Measurements from ENCODE around the gene PDHX.

PDHX gene

DNA sequence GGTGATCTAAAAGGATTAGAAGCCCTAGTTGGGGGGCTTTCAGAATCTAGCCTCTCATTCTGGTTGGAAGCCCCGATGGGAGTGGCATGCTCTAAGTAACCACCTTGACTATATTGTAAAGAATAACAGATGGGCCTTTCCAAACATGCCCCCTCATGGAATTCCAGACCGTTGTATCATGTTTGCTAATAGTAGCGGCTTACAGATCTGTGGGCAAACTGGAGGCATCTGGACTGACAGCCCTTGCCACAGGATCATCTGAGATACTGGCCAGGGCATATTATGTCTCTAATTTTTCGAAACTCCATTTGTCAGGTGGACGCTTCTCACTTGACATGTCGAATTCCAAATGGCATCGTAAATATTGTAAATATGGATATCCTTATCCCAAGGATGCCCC, 10.8 kb upstream of the PDHX start:
- H3K4me1 ChIP-seq (ENCODE audit: low read length) = peaks cover 30% of the 10 kb centered on the region
- DNase-seq = no peak
- H3K79me2 ChIP-seq (ENCODE audit: low read length) = peaks cover 45% of the 10 kb centered on the region
- H3K4me2 ChIP-seq (ENCODE audit: low read depth, low read length) = no peak overlapping the region
- H3K9me2 ChIP-seq (replicated peaks; ENCODE audit: insufficient read depth, low read length) = no peaks in the 10 kb centered on the region
- H3K36me3 ChIP-seq (replicated peaks; ENCODE audit: insufficient read depth, low read length) = no peaks in the 10 kb centered on the region
- H3K4me3 ChIP-seq (ENCODE audit: low read length) = no peak overlapping the region
- no peak overlapping the region for H2AFZ ChIP-seq (ENCODE audit: low read length)
- no peaks in the 10 kb centered on the region for H3K9me3 ChIP-seq (replicated peaks; ENCODE audit: insufficient read depth, low read length)
- no peak overlapping the region for H3K27ac ChIP-seq (ENCODE audit: low read length)
- TF ChIP-seq, protein P1, sequence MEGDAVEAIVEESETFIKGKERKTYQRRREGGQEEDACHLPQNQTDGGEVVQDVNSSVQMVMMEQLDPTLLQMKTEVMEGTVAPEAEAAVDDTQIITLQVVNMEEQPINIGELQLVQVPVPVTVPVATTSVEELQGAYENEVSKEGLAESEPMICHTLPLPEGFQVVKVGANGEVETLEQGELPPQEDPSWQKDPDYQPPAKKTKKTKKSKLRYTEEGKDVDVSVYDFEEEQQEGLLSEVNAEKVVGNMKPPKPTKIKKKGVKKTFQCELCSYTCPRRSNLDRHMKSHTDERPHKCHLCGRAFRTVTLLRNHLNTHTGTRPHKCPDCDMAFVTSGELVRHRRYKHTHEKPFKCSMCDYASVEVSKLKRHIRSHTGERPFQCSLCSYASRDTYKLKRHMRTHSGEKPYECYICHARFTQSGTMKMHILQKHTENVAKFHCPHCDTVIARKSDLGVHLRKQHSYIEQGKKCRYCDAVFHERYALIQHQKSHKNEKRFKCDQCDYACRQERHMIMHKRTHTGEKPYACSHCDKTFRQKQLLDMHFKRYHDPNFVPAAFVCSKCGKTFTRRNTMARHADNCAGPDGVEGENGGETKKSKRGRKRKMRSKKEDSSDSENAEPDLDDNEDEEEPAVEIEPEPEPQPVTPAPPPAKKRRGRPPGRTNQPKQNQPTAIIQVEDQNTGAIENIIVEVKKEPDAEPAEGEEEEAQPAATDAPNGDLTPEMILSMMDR (IDR thresholded peaks at IDR 0.05; ENCODE audit: low read length) = no peak
- TF ChIP-seq EZH2phosphoT487 (IDR thresholded peaks at IDR 0.05; ENCODE audit: low read length) (no peak), EZH2 (optimal IDR thresholded peaks at IDR 0.05; ENCODE audit: low read depth, low read length) (no peak)
- H4K20me1 ChIP-seq (ENCODE audit: insufficient read depth, low read length) = no peaks in the 10 kb centered on the region
- H3F3A ChIP-seq (ENCODE audit: insufficient read depth, low read length) = peaks cover 12% of the 10 kb centered on the region
- no peaks in the 10 kb centered on the region for H3K27me3 ChIP-seq (replicated peaks; ENCODE audit: insufficient read depth, low read length)
- H3K9ac ChIP-seq (ENCODE audit: low read length) = no peak overlapping the region

DNA sequence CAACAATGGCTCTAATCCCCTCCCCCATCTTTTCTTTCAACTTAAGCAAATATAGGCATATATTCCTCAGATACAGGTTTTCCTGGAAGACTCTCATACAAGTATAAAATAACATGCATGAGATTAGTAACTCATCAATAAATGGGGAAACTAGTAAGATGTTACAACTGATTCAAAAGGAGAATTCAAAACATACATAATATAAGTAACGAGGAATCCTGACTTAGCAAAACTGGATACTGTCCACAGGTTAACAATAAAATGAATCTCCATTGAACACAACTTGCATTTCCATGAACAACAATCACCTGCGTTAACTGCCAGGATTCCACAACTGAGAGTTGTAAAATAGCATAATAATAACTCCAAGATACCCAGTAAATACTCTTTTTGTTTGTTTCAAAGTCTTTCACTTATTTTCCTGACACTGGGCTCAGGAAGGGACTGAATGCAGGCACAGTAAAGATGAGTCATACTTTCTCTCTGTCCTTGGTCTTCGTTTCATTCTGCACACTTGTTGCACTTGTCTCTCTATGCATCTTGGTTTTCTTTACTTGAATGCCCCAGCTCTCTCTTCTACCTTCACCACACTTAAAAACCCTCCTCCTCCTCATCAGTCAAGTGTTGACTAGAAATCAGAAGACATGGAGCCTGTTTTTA, 8.4 kb upstream of the PDHX start:
- no peak for TF ChIP-seq EZH2 (optimal IDR thresholded peaks at IDR 0.05; ENCODE audit: low read depth, low read length)
- no peak for TF ChIP-seq EZH2phosphoT487 (IDR thresholded peaks at IDR 0.05; ENCODE audit: low read length)
- TF ChIP-seq, protein P1 (IDR thresholded peaks at IDR 0.05; ENCODE audit: low read length) = no peak
- peaks cover 44% of the 10 kb centered on the region for H3K4me1 ChIP-seq (ENCODE audit: low read length)
- no peak overlapping the region for H3K4me3 ChIP-seq (ENCODE audit: low read length)
- peak overlapping the region; percentile 23; the same call in 1 of the 2 replicates for H3K4me2 ChIP-seq (ENCODE audit: low read depth, low read length)
- no peak overlapping the region for H2AFZ ChIP-seq (ENCODE audit: low read length)
- DNase-seq = no peak
- H3K79me2 ChIP-seq (ENCODE audit: low read length) = peaks cover 43% of the 10 kb centered on the region
- H3K9me3 ChIP-seq (replicated peaks; ENCODE audit: insufficient read depth, low read length) = no peaks in the 10 kb centered on the region
- peaks cover 20% of the 10 kb centered on the region for H3F3A ChIP-seq (ENCODE audit: insufficient read depth, low read length)
- H3K27me3 ChIP-seq (replicated peaks; ENCODE audit: insufficient read depth, low read length) = no peaks in the 10 kb centered on the region
- H3K27ac ChIP-seq (ENCODE audit: low read length) = peak overlapping the region; percentile 26; the same call in 1 of the 2 replicates
- H3K9me2 ChIP-seq (replicated peaks; ENCODE audit: insufficient read depth, low read length) = no peaks in the 10 kb centered on the region
- H3K36me3 ChIP-seq (replicated peaks; ENCODE audit: insufficient read depth, low read length) = no peaks in the 10 kb centered on the region
- H3K9ac ChIP-seq (ENCODE audit: low read length) = no peak overlapping the region
- H4K20me1 ChIP-seq (ENCODE audit: insufficient read depth, low read length) = no peaks in the 10 kb centered on the region

DNA sequence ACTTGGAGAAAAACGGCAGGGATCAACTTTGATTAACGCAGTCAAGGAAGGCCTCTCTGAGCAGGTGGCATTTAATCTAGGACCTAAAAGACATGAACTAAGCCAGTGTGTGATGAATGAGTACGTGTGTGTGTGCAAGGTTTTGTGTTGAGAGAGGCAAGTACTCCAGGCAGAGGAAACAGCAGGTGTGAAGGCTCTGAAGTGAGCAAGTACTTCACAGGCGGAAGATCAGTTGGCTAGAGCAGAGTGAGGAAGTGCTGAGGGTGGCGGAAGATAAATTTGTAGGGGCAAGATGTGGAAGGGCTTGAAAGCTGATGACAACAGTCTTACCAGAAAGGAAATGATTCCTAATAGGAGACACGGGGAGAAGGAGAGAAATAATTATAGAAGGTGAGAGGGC, 7.0 kb upstream of the PDHX start:
- H3K27me3 ChIP-seq (replicated peaks; ENCODE audit: insufficient read depth, low read length) = no peaks in the 10 kb centered on the region
- no peak for TF ChIP-seq EZH2 (optimal IDR thresholded peaks at IDR 0.05; ENCODE audit: low read depth, low read length)
- TF ChIP-seq EZH2phosphoT487 (IDR thresholded peaks at IDR 0.05; ENCODE audit: low read length) = no peak
- TF ChIP-seq, protein P1 (IDR thresholded peaks at IDR 0.05; ENCODE audit: low read length) = no peak
- peaks cover 46% of the 10 kb centered on the region for H3K79me2 ChIP-seq (ENCODE audit: low read length)
- H3F3A ChIP-seq (ENCODE audit: insufficient read depth, low read length) = peaks cover 20% of the 10 kb centered on the region
- no peaks in the 10 kb centered on the region for H3K9me3 ChIP-seq (replicated peaks; ENCODE audit: insufficient read depth, low read length)
- H3K4me2 ChIP-seq (ENCODE audit: low read depth, low read length) = no peak overlapping the region
- no peak overlapping the region for H3K4me3 ChIP-seq (ENCODE audit: low read length)
- no peak overlapping the region for H2AFZ ChIP-seq (ENCODE audit: low read length)
- no peaks in the 10 kb centered on the region for H3K36me3 ChIP-seq (replicated peaks; ENCODE audit: insufficient read depth, low read length)
- no peak for DNase-seq
- no peak overlapping the region for H3K9ac ChIP-seq (ENCODE audit: low read length)
- no peak overlapping the region for H3K27ac ChIP-seq (ENCODE audit: low read length)
- no peaks in the 10 kb centered on the region for H3K9me2 ChIP-seq (replicated peaks; ENCODE audit: insufficient read depth, low read length)
- H3K4me1 ChIP-seq (ENCODE audit: low read length) = peaks cover 44% of the 10 kb centered on the region
- H4K20me1 ChIP-seq (ENCODE audit: insufficient read depth, low read length) = no peaks in the 10 kb centered on the region
